ENCODE results near the gene REPS2.

The REPS2 gene

GRCh38 chrX:17036171-17036961 is 89.9 kb downstream of the REPS2 start:
- no peak for ATAC-seq
- DNase-seq = no peak

GRCh38 chrX:17038277-17038676 is 91.8 kb downstream of the REPS2 start:
- ATAC-seq = no peak
- DNase-seq = no peak

DNA sequence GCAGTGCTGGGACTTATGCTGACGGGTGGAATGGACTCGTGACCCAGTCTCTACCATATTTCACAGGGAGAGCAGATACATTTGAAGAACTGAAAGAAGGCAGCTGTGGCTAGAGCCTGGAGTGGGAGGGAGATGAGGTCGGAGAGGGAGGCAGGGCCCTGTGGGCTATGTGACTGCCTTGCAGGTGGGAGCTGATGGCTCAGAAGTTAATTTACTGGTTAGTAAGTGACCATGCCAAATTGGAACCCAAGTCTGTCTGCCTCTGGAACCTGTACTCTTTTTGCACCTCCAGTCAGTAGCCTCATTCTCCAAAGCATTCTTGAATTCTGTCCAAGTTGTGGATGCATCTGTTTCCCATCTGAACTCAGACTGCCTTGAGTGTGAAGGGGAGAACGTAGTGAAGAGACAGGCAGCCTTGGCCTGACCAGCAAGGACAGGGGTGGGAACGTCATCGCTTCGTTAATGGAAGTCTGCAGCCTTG is 92.3 kb downstream of the REPS2 start:
- no peak for ATAC-seq
- no peak for DNase-seq

DNA sequence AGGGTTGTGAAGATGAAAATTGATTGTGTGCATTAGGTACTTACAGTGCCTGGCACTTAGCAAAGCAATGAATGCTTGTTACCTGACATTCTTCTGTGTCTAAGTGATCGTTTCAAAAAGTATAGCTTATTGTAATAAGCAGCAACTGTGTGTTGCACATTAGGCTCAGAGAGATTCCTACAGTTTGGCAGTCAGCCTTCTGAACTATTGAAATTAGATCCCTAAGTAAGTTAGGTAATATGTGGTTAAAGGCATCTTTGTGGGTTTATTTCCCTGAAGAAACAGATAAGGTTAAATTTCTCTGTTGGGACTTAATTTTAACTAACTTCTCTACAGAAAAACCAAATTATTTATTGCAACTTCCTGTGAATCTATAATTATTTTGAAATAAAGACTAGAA is 93.4 kb downstream of the REPS2 start:
- no peak for ATAC-seq
- DNase-seq = no peak

DNA sequence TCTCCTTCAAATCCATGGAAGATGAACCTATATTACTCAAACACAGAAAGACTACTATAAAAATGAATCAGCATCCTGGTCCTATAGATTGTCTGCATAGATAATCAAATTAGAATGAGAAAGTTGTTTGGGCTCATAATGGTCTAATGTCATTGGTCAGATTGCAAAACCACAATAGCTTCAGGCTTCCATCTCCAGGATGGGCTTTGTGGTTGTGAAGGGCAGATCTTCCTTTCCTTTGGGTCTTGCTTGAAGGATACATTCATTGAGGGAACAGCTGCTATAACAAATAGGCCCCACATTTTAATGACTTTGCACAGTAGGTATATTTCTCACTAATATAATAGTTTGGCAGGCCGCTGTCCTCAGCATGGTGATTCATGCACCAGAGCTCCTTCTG is 94.3 kb downstream of the REPS2 start:
- ATAC-seq (no peak), DNase-seq (no peak)

GRCh38 chrX:17042037-17042436 is 95.6 kb downstream of the REPS2 start:
- DNase-seq (no peak), ATAC-seq (no peak)

GRCh38 chrX:17046478-17047097 is 100.1 kb downstream of the REPS2 start:
- peak; percentile 52 for ATAC-seq
- peak; percentile 38 for DNase-seq

- DNase-seq (no peak), ATAC-seq (no peak)
Observed at GRCh38 chrX:17047224-17047623, 100.8 kb downstream of the REPS2 start.

GRCh38 chrX:17052210-17052609 is 105.8 kb downstream of the REPS2 start:
- DNase-seq (no peak), ATAC-seq (no peak)

DNA sequence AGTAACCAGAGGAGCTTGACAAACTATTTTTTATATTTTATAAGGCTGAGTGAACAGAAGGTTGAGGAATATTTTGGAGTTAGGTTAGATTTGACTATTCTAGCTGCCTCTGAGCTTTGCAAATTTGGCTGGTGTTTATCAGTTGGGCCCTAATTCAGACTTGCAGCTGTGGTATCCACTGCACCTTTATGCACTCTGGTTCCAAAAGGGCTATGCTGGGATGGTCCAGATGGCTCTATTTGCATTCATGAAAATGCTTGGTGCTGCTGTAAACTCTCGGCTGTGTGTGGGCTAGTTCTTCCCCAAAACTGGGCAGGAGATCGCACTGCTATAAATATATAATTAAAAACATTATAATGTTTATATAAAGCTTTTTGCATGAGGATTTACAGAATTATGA is 106.3 kb downstream of the REPS2 start:
- ATAC-seq (no peak), DNase-seq (no peak)

- ATAC-seq (no peak), DNase-seq (no peak)
Observed at GRCh38 chrX:17053502-17053901, 107.0 kb downstream of the REPS2 start.

DNA sequence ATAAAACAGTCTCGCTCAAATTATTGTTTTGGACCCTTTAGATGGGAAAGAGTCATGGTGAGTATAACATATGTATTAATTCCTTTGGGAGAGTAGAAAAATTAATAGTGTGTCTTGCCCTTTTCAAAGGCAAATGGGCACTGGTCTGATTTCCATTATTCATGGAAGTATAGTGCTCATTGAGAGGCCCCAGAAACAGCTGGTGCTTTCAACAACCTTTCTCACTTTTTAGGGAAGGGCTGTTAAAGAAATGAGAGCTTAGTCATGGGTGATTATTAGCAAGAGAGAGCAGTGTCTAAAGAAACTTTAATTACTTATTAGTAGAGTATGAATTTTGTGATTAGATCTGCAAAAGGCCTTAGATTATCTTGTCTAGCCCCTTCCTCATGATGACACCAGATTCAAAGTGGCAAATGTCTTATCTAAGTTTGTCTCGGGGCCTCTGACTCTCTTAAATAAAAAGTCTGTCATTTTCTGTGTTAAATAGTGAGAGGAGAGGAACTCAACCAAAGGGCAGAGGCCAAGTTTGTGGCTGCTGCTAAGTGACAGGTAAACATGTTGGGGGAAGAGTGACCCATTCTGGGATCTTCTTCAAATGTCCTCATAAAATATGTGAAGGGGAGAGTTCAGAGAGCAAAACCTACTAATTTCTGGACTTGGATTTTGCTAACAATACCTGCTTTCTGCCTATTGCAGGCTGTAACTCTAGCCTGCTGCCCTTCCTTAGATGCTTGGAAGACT is 110.6 kb downstream of the REPS2 start:
- no peak for ATAC-seq
- DNase-seq = no peak

GRCh38 chrX:17062065-17062464 is 115.6 kb downstream of the REPS2 start:
- ATAC-seq (no peak), DNase-seq (no peak)

GRCh38 chrX:17065100-17065499 is 118.6 kb downstream of the REPS2 start:
- ATAC-seq = no peak
- DNase-seq = no peak

GRCh38 chrX:17067534-17067933 is 121.1 kb downstream of the REPS2 start:
- ATAC-seq (no peak), DNase-seq (no peak)

DNA sequence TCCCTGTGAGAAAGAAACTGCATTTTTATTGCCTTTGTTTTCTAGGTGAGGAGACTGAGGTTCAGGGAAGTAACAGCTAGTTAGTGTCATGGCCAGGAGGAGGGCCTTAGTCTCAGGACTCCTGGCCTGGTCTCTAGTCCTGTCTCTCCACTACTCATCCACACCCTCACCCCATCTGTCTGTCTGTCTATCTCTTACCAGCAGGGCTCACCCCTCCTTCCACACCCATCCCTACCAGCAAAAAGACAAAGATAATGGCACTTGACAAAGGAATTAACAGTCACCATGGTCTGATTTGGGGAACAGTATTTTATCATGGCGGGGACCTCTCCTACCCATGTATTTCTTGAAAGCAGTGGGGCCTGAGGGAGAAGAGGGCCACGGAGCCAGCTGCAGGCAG is 125.8 kb downstream of the REPS2 start:
- ATAC-seq = no peak
- DNase-seq = no peak

DNA sequence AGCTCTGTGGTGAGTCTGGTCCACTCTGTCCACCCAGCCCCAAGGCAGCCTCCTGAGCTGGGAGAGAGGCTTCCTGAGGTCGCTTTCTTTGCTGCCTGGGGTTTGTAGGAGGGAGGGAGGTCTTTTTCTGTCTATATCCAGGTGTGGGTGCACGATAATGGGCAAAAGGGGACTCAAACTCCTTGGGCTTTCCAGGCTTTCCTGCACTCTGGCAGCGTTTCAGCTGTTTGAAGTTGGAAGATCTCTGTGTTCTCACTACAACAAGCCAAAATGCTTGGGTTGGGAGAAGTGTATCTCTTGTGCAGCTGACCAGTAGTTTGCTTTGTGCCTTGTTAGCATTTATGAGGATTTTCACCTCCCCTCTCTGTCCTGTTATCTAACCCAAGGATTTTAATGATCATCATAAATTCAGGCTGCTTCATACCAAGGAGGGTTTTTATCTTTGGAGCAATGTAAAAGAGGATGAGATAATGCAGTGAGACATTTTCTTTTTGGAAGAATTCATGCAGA is 126.3 kb downstream of the REPS2 start:
- no peak for DNase-seq
- no peak for ATAC-seq

- ATAC-seq (no peak), DNase-seq (no peak)
Observed at GRCh38 chrX:17075004-17075403, 128.5 kb downstream of the REPS2 start.

GRCh38 chrX:17077361-17077760 is 130.9 kb downstream of the REPS2 start:
- ATAC-seq (no peak), DNase-seq (no peak)

DNA sequence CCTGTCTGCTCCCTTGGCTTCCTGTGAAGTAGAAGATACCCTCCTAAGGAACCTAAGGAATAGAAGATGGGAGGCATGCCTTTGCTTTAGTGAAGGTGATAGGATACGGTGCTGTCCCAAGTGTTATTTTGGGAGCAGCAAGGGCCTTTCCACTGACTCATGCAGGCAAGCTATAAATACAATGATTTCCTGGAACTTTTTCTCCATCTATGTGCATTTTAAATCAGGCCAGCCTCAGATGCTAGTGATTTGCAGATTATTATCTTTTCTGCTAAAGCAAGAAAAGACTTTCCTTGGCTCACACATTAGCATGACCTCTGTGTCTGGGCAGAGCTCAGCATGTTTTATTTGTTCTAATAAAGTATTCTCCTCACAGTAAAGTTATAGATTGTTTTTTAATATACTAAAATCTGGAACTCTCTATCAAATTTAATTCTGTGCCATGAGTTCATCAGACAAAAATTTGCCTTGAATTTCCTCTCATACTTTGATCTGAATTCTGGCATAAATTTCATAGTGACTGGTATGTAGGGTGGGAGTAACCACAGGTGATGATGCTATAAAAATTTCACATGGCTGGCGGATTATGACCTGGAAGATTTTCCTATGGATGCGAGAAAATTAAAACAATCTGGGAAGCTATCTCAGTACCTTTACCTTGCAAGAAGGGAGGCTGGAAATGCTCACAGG is 131.7 kb downstream of the REPS2 start:
- ATAC-seq = no peak

GRCh38 chrX:17081511-17081910 is 135.1 kb downstream of the REPS2 start:
- ATAC-seq = no peak
- no peak for DNase-seq

More for the DNA sequence above, 131.7 kb downstream of the REPS2 start:
- DNase-seq = no peak

- ATAC-seq (no peak), DNase-seq (no peak)
Observed at GRCh38 chrX:17081968-17082367, 135.5 kb downstream of the REPS2 start.
